Activated CD4-positive, alpha-beta memory T cell treated with anti-CD3 and anti-CD28 coated beads, Interleukin-2, amount 10 ng/mL, durations not matched to agents 7 days and 5 days (primary cell): ENCODE measurements around the gene CLDN22. TPM values are rescaled to one million over a fixed set of nuclear protein-coding genes. Genes with fewer than 3 reads are reported as not detected.

Experiments used
- CTCF ChIA-PET: fragments of 350-600 bp; sonication (Branson Sonifier 250); formaldehyde crosslinking; loops from one replicate; lab custom pipeline; 2021; ENCODE audit warnings: antibody characterized with exemption, inconsistent platforms; lab: Charles Lee
- POLR2A ChIA-PET: fragments of 350-600 bp; sonication (Branson Sonifier 250); formaldehyde crosslinking; loops from one replicate; lab custom pipeline; 2021; ENCODE audit warnings: antibody characterized with exemption; lab: Charles Lee
- DNase-seq: peaks from one replicate; pipeline ENCODE4 v3.0.0-alpha.2; 2020
- H3K27ac Mint-ChIP-seq: one replicate; pipeline ENCODE4 v1.8.0; 2021; ENCODE audit warnings: mild to moderate bottlenecking, mixed read lengths
- H3K27me3 Mint-ChIP-seq: one replicate; pipeline ENCODE4 v1.8.0; 2021; ENCODE audit warnings: mixed read lengths
- H3K36me3 Mint-ChIP-seq: one replicate; pipeline ENCODE4 v1.8.0; 2021; ENCODE audit warnings: low read depth, mixed read lengths
- H3K4me1 Mint-ChIP-seq: one replicate; pipeline ENCODE4 v1.8.0; 2021; ENCODE audit warnings: mixed read lengths
- H3K4me3 Mint-ChIP-seq: one replicate; pipeline ENCODE4 v1.8.0; 2021; ENCODE audit warnings: mild to moderate bottlenecking, mixed read lengths
- H3K9me3 Mint-ChIP-seq: one replicate; pipeline ENCODE4 v1.8.0; 2021; ENCODE audit warnings: mixed read lengths
- total RNA-seq, 2 experiments: library from RNA; stranded (reverse); gene quantifications; one replicate each; pipeline ENCODE4 v1.2.3, GENCODE V29; 2021

Gene CLDN22
- total RNA-seq, 2 experiments from 2014 or later: not detected

DNA sequence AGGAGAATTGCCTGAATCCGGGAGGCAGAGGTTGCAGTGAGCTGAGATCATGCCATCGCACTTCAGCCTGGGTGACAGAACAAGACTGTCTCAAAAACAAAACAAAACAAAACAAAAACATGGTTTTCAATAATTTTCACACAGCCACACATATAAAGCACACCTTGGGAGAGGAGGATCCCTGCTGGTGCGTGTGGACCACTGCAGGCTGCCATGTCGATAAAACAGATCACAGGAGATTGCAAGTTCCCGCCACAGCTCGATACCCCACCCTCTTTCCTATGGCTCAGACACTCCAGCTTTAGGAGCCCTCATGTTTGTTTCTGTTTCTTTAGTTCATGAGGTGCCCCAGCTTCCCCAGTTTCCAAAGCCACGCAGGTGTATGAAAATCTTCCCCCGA lies 33.5 kb upstream of the CLDN22 start:
- H3K27ac Mint-ChIP-seq: no peak overlapping the region
- DNase-seq: no peak
- CTCF ChIA-PET: no interaction called here
- peaks cover 2% of the 10 kb centered on the region for H3K27me3 Mint-ChIP-seq
- H3K4me3 Mint-ChIP-seq: no peak overlapping the region
- POLR2A ChIA-PET: no interaction called here
- peaks cover 5% of the 10 kb centered on the region for H3K9me3 Mint-ChIP-seq
- peaks cover 7% of the 10 kb centered on the region for H3K36me3 Mint-ChIP-seq
- H3K4me1 Mint-ChIP-seq: peaks cover 15% of the 10 kb centered on the region

- no peak overlapping the region for H3K4me3 Mint-ChIP-seq
- H3K27ac Mint-ChIP-seq: no peak overlapping the region
- peaks cover 5% of the 10 kb centered on the region for H3K9me3 Mint-ChIP-seq
- H3K4me1 Mint-ChIP-seq: peaks cover 18% of the 10 kb centered on the region
- ChIA-PET POLR2A (no interaction called here), CTCF (no interaction called here)
- no peak for DNase-seq
- H3K36me3 Mint-ChIP-seq: peaks cover 8% of the 10 kb centered on the region
- H3K27me3 Mint-ChIP-seq: peaks cover 2% of the 10 kb centered on the region
These were observed 32.5 kb upstream of the CLDN22 start for GRCh38 chr4:183352546-183352945.

- POLR2A ChIA-PET: no interaction called here
- CTCF ChIA-PET: no interaction called here
- Mint-ChIP-seq H3K9me3 (peaks cover 5% of the 10 kb centered on the region), H3K4me1 (peaks cover 18% of the 10 kb centered on the region), H3K27ac (no peak overlapping the region), H3K27me3 (peaks cover 2% of the 10 kb centered on the region), H3K4me3 (no peak overlapping the region), H3K36me3 (peaks cover 8% of the 10 kb centered on the region)
- no peak for DNase-seq
These were observed 30.4 kb upstream of the CLDN22 start for GRCh38 chr4:183350317-183351071.

GRCh38 chr4:183349673-183350072 lies 29.6 kb upstream of the CLDN22 start:
- Mint-ChIP-seq H3K4me3 (no peak overlapping the region), H3K9me3 (peaks cover 5% of the 10 kb centered on the region), H3K27ac (no peak overlapping the region), H3K27me3 (peaks cover 2% of the 10 kb centered on the region), H3K4me1 (peaks cover 18% of the 10 kb centered on the region), H3K36me3 (peaks cover 8% of the 10 kb centered on the region)
- CTCF ChIA-PET: no interaction called here
- POLR2A ChIA-PET: no interaction called here
- no peak for DNase-seq

GRCh38 chr4:183348706-183349659 lies 28.9 kb upstream of the CLDN22 start:
- H3K36me3 Mint-ChIP-seq: peaks cover 8% of the 10 kb centered on the region
- DNase-seq: peak; percentile 59
- H3K4me3 Mint-ChIP-seq: no peak overlapping the region
- peaks cover 2% of the 10 kb centered on the region for H3K27me3 Mint-ChIP-seq
- no peak overlapping the region for H3K27ac Mint-ChIP-seq
- ChIA-PET CTCF (no interaction called here), POLR2A (no interaction called here)
- H3K9me3 Mint-ChIP-seq: peaks cover 5% of the 10 kb centered on the region
- H3K4me1 Mint-ChIP-seq: peaks cover 18% of the 10 kb centered on the region

DNA sequence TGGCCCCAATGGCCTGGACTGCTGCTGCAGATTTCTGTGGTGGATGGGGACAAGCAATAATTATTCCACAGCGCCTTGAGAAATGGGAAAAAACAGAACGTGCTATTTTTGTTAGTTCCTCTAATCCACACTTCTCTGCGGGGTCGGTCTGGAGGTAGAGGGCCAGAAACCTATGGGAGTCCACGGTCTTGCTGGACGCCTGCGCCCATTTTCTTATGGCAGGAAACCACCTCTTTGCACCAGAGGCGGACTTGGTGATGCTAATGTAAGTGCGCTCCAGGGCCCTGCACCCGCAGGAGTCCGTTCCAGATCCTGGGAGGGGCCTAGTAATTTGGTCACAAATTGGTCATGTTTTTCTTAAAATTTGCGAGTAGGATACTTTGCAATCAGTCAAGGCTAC lies 28.1 kb upstream of the CLDN22 start:
- H3K4me1 Mint-ChIP-seq: peaks cover 18% of the 10 kb centered on the region
- H3K36me3 Mint-ChIP-seq: peaks cover 8% of the 10 kb centered on the region
- ChIA-PET POLR2A (no interaction called here), CTCF (no interaction called here)
- H3K27ac Mint-ChIP-seq: no peak overlapping the region
- H3K27me3 Mint-ChIP-seq: peaks cover 4% of the 10 kb centered on the region
- H3K9me3 Mint-ChIP-seq: peaks cover 5% of the 10 kb centered on the region
- H3K4me3 Mint-ChIP-seq: no peak overlapping the region
- no peak for DNase-seq

GRCh38 chr4:183347566-183347965 lies 27.5 kb upstream of the CLDN22 start:
- Mint-ChIP-seq H3K4me1 (peaks cover 18% of the 10 kb centered on the region), H3K27me3 (peaks cover 6% of the 10 kb centered on the region), H3K9me3 (peaks cover 5% of the 10 kb centered on the region), H3K36me3 (peaks cover 8% of the 10 kb centered on the region), H3K27ac (no peak overlapping the region), H3K4me3 (no peak overlapping the region)
- no peak for DNase-seq
- ChIA-PET CTCF (no interaction called here), POLR2A (no interaction called here)

GRCh38 chr4:183347146-183347545 lies 27.1 kb upstream of the CLDN22 start:
- Mint-ChIP-seq H3K4me1 (peaks cover 18% of the 10 kb centered on the region), H3K27ac (no peak overlapping the region), H3K27me3 (peaks cover 7% of the 10 kb centered on the region), H3K4me3 (no peak overlapping the region), H3K36me3 (peaks cover 8% of the 10 kb centered on the region), H3K9me3 (peaks cover 5% of the 10 kb centered on the region)
- ChIA-PET CTCF (interaction anchor here (0.6 kb wide), 1 partner anchor 187 kb away, joined by 3 read pairs; no protein-coding TSS in a partner anchor), POLR2A (no interaction called here)
- DNase-seq: no peak

DNA sequence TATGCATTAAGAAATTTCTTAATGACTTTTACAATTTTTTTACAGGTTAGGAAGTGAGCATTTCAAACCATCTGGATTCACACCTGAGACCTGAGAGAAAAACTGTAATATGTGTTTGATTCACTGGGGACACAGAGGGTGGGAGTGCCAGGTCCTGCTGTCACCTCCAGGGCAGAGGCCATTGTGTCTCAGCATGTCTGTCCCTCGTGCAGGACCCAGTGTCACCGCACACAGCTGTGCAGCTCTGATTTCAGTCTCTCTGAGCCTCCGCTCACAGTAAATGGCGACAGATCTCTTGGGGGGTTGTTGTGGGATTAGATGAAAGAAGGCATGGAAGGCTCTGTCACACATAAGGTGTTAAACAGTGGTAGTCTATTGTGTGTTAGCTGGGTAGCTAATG lies 25.2 kb upstream of the CLDN22 start:
- peaks cover under 1% of the 10 kb centered on the region for H3K9me3 Mint-ChIP-seq
- H3K4me3 Mint-ChIP-seq: no peak overlapping the region
- peaks cover 12% of the 10 kb centered on the region for H3K27me3 Mint-ChIP-seq
- POLR2A ChIA-PET: no interaction called here
- H3K36me3 Mint-ChIP-seq: peaks cover 8% of the 10 kb centered on the region
- H3K4me1 Mint-ChIP-seq: peaks cover 14% of the 10 kb centered on the region
- DNase-seq: no peak
- CTCF ChIA-PET: no interaction called here
- H3K27ac Mint-ChIP-seq: no peak overlapping the region

DNA sequence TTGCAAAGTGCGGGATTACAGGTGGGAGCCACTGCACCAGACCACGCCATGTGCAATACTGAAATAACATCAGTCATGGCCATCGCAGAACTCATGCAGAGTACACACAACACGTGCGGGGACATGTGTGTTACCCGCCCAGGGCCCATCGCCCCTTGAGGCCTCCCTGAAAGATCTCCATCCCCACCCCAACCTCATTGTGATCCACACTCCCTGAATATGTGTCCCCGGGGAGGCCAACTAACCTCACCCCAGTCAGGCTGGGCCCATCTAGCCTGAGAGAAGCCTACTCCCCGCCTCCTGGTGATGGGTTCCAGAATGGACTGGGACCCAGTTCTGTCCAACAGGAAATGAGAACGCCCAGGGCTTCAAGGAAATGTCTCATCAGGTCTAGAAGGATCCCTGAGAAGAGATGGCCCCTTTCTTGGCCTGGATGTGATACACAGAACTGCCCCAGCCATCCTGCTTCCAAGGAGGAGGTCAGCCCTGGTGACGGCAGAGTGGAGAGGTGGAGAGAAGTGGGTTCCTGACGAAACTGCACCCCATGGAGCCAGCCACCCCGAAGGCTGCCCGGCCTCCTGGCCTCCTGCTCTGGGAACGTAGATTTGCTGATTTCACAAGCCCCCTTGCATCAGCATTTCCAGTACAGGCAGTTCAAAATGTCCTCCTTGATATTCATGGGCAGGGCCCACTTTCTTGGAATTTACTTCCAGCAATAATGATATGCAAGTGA lies 24.6 kb upstream of the CLDN22 start:
- H3K27ac Mint-ChIP-seq: no peak overlapping the region
- no peak overlapping the region for H3K4me3 Mint-ChIP-seq
- CTCF ChIA-PET: no interaction called here
- peaks cover 14% of the 10 kb centered on the region for H3K4me1 Mint-ChIP-seq
- POLR2A ChIA-PET: no interaction called here
- DNase-seq: no peak
- peaks cover 14% of the 10 kb centered on the region for H3K27me3 Mint-ChIP-seq
- peaks cover 8% of the 10 kb centered on the region for H3K36me3 Mint-ChIP-seq
- no peaks in the 10 kb centered on the region for H3K9me3 Mint-ChIP-seq

DNA sequence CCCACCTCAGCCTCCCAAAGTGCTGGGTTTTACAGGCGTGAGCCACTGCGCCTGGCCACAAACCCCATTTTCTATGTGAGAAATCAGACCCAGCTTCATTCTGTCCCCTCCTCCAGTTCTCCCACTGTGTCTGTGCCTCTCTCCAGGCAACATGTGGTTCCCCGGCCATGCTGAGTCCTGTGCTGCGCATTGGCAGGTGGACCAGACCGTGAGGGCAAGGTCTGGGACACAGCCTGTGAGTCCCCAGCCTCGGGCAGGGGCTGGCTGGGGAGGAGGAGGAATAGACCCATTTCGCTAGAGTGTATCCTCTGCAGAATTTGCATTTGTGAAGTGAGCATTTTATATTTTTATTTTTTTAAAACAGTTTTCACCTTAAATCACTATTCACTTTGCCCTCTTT lies 23.7 kb upstream of the CLDN22 start:
- ChIA-PET CTCF (no interaction called here), POLR2A (no interaction called here)

GRCh38 chr4:183342541-183343533 lies 22.8 kb upstream of the CLDN22 start:
- H3K36me3 Mint-ChIP-seq: no peaks in the 10 kb centered on the region
- CTCF ChIA-PET: no interaction called here
- H3K4me1 Mint-ChIP-seq: no peaks in the 10 kb centered on the region
- POLR2A ChIA-PET: no interaction called here
- no peak for DNase-seq
- H3K27ac Mint-ChIP-seq: no peak overlapping the region
- no peak overlapping the region for H3K4me3 Mint-ChIP-seq
- H3K27me3 Mint-ChIP-seq: peaks cover 14% of the 10 kb centered on the region
- no peaks in the 10 kb centered on the region for H3K9me3 Mint-ChIP-seq

More for the DNA sequence above, 23.7 kb upstream of the CLDN22 start:
- peaks cover 14% of the 10 kb centered on the region for H3K27me3 Mint-ChIP-seq
- no peak for DNase-seq
- no peaks in the 10 kb centered on the region for H3K9me3 Mint-ChIP-seq
- peaks cover 3% of the 10 kb centered on the region for H3K36me3 Mint-ChIP-seq
- H3K4me3 Mint-ChIP-seq: no peak overlapping the region
- peaks cover 4% of the 10 kb centered on the region for H3K4me1 Mint-ChIP-seq
- no peak overlapping the region for H3K27ac Mint-ChIP-seq
